HG03139 (cell line): ENCODE measurements around the gene MEX3C.
A peak's percentile ranks its signal among the peaks of the same experiment; 100 is the strongest.

Source experiments
- ATAC-seq: cut with Tn5 transposase; IDR thresholded peaks from one replicate; pipeline ENCODE4 v1.9.1; 2021; ENCODE audit not compliant: unreplicated experiment

MEX3C gene

GRCh38 chr18:51157215-51157614 is 40.3 kb downstream of the MEX3C start:
- ATAC-seq: no peak

GRCh38 chr18:51154431-51155063 is 42.9 kb downstream of the MEX3C start:
- ATAC-seq: no peak

- peak; percentile 69 for ATAC-seq
Measured at GRCh38 chr18:51153659-51154371, 43.7 kb downstream of the MEX3C start.

- no peak for ATAC-seq
Measured at GRCh38 chr18:51151568-51152511, 45.6 kb downstream of the MEX3C start.

GRCh38 chr18:51151185-51151567 is 46.3 kb downstream of the MEX3C start:
- no peak for ATAC-seq

GRCh38 chr18:51150113-51150700 is 47.3 kb downstream of the MEX3C start:
- no peak for ATAC-seq

GRCh38 chr18:51149670-51150069 is 47.8 kb downstream of the MEX3C start:
- no peak for ATAC-seq

GRCh38 chr18:51146909-51147308 is 50.6 kb downstream of the MEX3C start:
- no peak for ATAC-seq

- no peak for ATAC-seq
Measured at GRCh38 chr18:51138936-51139335, 58.5 kb downstream of the MEX3C start.

GRCh38 chr18:51137891-51138290 is 59.6 kb downstream of the MEX3C start:
- ATAC-seq: no peak

GRCh38 chr18:51137026-51137729 is 60.3 kb downstream of the MEX3C start:
- no peak for ATAC-seq

GRCh38 chr18:51135795-51136194 is 61.7 kb downstream of the MEX3C start:
- peak; percentile 56 for ATAC-seq

GRCh38 chr18:51135364-51135763 is 62.1 kb downstream of the MEX3C start:
- no peak for ATAC-seq

- no peak for ATAC-seq
Measured at GRCh38 chr18:51134721-51135120, 62.8 kb downstream of the MEX3C start.

GRCh38 chr18:51133580-51134160 is 63.8 kb downstream of the MEX3C start:
- no peak for ATAC-seq

- no peak for ATAC-seq
Measured at GRCh38 chr18:51132256-51132935, 65.1 kb downstream of the MEX3C start.

- no peak for ATAC-seq
Measured at GRCh38 chr18:51128533-51128932, 68.9 kb downstream of the MEX3C start.

GRCh38 chr18:51127664-51128063 is 69.8 kb downstream of the MEX3C start:
- ATAC-seq: no peak

GRCh38 chr18:51125976-51126375 is 71.5 kb downstream of the MEX3C start:
- no peak for ATAC-seq
